HepG2 (cell line): ENCODE measurements around the gene AGPAT2. TPM values are rescaled to one million over a fixed set of nuclear protein-coding genes. Genes with fewer than 3 reads are reported as not detected.
A peak's percentile ranks its signal among the peaks of the same experiment; 100 is the strongest.

ENCODE experiments used
- CBX5 ChIP-seq: sonication (generic); formaldehyde crosslinking; IDR thresholded peaks from 2 replicates; pipeline ENCODE4 v1.4.0; 2020; ENCODE audit warnings: missing genetic modification reagents, borderline replicate concordance
- FUBP1 ChIP-seq: sonication (generic); formaldehyde crosslinking; IDR thresholded peaks from 2 replicates; pipeline ENCODE4 v1.5.1; 2020; ENCODE audit warnings: missing genetic modification reagents, mild to moderate bottlenecking, borderline replicate concordance
- KDM2A ChIP-seq: sonication (generic); formaldehyde crosslinking; IDR thresholded peaks from 2 replicates; pipeline ENCODE4 v1.4.0; 2020; ENCODE audit warnings: low read depth, missing genetic modification reagents, borderline replicate concordance
- KLF16 ChIP-seq, 2 experiments: sonication (generic) in 1 of 2; formaldehyde crosslinking in 1 of 2; IDR thresholded peaks; 2 replicates each; pipeline versions ENCODE4 v1.6.1 to v1.8.0; 2016 to 2023; ENCODE audit warnings: missing genetic modification reagents in 2 of 2, missing compliant biosample characterization in 1 of 2
- LCORL ChIP-seq, 2 experiments: fragments of 450-650 bp in 1 of 2; sonication (generic) in 1 of 2; formaldehyde crosslinking in 1 of 2; IDR thresholded peaks; 2 replicates each; pipeline versions ENCODE4 v1.5.0 to v1.6.1; 2017 to 2020; ENCODE audit warnings: antibody characterized with exemption in 1 of 2, missing genetic modification reagents in 1 of 2
- MAFF ChIP-seq: IDR thresholded peaks from 2 replicates; pipeline ENCODE4 v1.6.1; 2011; ENCODE audit warnings: low read depth, low read length, improper control_type of control experiment
- MTA1 ChIP-seq: sonication (generic); formaldehyde crosslinking; IDR thresholded peaks from 2 replicates; pipeline ENCODE4 v1.4.0; 2020; ENCODE audit warnings: missing genetic modification reagents, mild to moderate bottlenecking, borderline replicate concordance
- ONECUT2 ChIP-seq: sonication (generic); formaldehyde crosslinking; IDR thresholded peaks from 2 replicates; pipeline ENCODE4 v1.4.0; 2020; ENCODE audit warnings: missing genetic modification reagents
- PHF20 ChIP-seq: sonication (generic); formaldehyde crosslinking; IDR thresholded peaks from 2 replicates; pipeline ENCODE4 v1.5.0; 2020; ENCODE audit warnings: mild to moderate bottlenecking, missing genetic modification reagents
- SIX4 ChIP-seq: sonication (generic); formaldehyde crosslinking; IDR thresholded peaks from 2 replicates; pipeline ENCODE4 v1.4.0; 2020; ENCODE audit warnings: missing genetic modification reagents
- ZBTB21 ChIP-seq: sonication (generic); formaldehyde crosslinking; IDR thresholded peaks from 2 replicates; pipeline ENCODE4 v1.4.0; 2020; ENCODE audit warnings: missing genetic modification reagents
- ZC3H4 ChIP-seq: sonication (generic); formaldehyde crosslinking; IDR thresholded peaks from 2 replicates; pipeline ENCODE4 v1.4.0; 2020; ENCODE audit warnings: missing genetic modification reagents, borderline replicate concordance
- ZKSCAN8 ChIP-seq: IDR thresholded peaks from 2 replicates; pipeline ENCODE4 v1.6.1; 2016; ENCODE audit warnings: borderline replicate concordance, missing genetic modification reagents, missing compliant biosample characterization
- ZNF232 ChIP-seq: sonication (generic); formaldehyde crosslinking; IDR thresholded peaks from 2 replicates; pipeline ENCODE4 v1.4.0; 2020; ENCODE audit warnings: missing genetic modification reagents, borderline replicate concordance
- ZNF30 ChIP-seq: sonication (generic); formaldehyde crosslinking; IDR thresholded peaks from 2 replicates; pipeline ENCODE4 v1.5.0; 2020; ENCODE audit warnings: mild to moderate bottlenecking, missing genetic modification reagents
- ZNF513 ChIP-seq: sonication (generic); formaldehyde crosslinking; conservative IDR thresholded peaks from 2 replicates; pipeline ENCODE4 v1.5.0; 2020; ENCODE audit warnings: missing genetic modification reagents
- ZNF558 ChIP-seq: sonication (generic); formaldehyde crosslinking; IDR thresholded peaks from 2 replicates; pipeline ENCODE4 v1.9.0; 2022; ENCODE audit warnings: mild to moderate bottlenecking, missing genetic modification reagents, borderline replicate concordance
- ZNF646 ChIP-seq: sonication (generic); formaldehyde crosslinking; IDR thresholded peaks from 2 replicates; pipeline ENCODE4 v1.9.0; 2021; ENCODE audit warnings: mild to moderate bottlenecking, missing genetic modification reagents
- ZNF678 ChIP-seq: sonication (generic); formaldehyde crosslinking; IDR thresholded peaks from 2 replicates; pipeline ENCODE4 v1.4.0; 2020; ENCODE audit warnings: mild to moderate bottlenecking, missing genetic modification reagents
- polyA plus RNA-seq, 8 experiments: library from polyadenylated mRNA; depleted of rRNA in 3 of 8; stranded (reverse) in 7 of 8; unstranded in 1 of 8; fragments of >200 nt; fragmentation: Illumina TruSeq in 4 of 8; extraction: Trizol in 4 of 8; gene quantifications; 2 replicates each; pipeline versions ENCODE4 v1.2.1 to v1.2.3, GENCODE V29; 2011 to 2016; ENCODE audit warnings: low read depth in 4 of 8, missing spikeins in 1 of 8, mixed read lengths in 1 of 8; ENCODE audit not compliant: insufficient read depth in 1 of 8
- total RNA-seq, 5 experiments: library from RNA; depleted of rRNA; stranded (reverse); fragments of >200 nt; fragmentation: Illumina TruSeq; extraction: Trizol; gene quantifications; 2 replicates each; pipeline ENCODE4 v1.2.3, GENCODE V29; 2016; ENCODE audit warnings: low read depth in 1 of 5

AGPAT2 gene
- total and polyA plus RNA-seq, 2 of the 13 experiments (the other 11 are each of a cell fraction or from before 2014, with no cell fraction given) = 3.9 to 25.8 TPM

- no peak for TF ChIP-seq ZNF646
- TF ChIP-seq MTA1 (CRISPR knock-in tag) = no peak
- TF ChIP-seq SIX4 = no peak
- TF ChIP-seq ZNF558 (CRISPR knock-in tag) = 0 out of 2 replicates have a peak, but pooled peaks have one; percentile 51
- no peak for TF ChIP-seq LCORL (IDR thresholded peaks at IDR 0.05)
- TF ChIP-seq LCORL (CRISPR knock-in tag; IDR thresholded peaks at IDR 0.05) = no peak
- TF ChIP-seq ZNF678 (CRISPR knock-in tag) = 0 out of 2 replicates have a peak, but pooled peaks have one; percentile 9
- TF ChIP-seq CBX5 (CRISPR knock-in tag) = no peak
- TF ChIP-seq ZNF513 (CRISPR knock-in tag) = no peak
- TF ChIP-seq ZKSCAN8 (CRISPR knock-in tag) = no peak
- no peak for TF ChIP-seq ZNF232 (CRISPR knock-in tag)
- no peak for TF ChIP-seq ZC3H4 (CRISPR knock-in tag)
- no peak for TF ChIP-seq FUBP1 (CRISPR knock-in tag)
- no peak for TF ChIP-seq MAFF
- 0 out of 2 replicates have a peak, but pooled peaks have one; percentile 17 for TF ChIP-seq PHF20
- no peak for TF ChIP-seq ZBTB21 (CRISPR knock-in tag)
- no peak for TF ChIP-seq KDM2A (CRISPR knock-in tag)
- TF ChIP-seq ZNF30 (CRISPR knock-in tag) = no peak
- TF ChIP-seq KLF16 (CRISPR knock-in tag; IDR thresholded peaks at IDR 0.05) = no peak
- TF ChIP-seq ONECUT2 (CRISPR knock-in tag) = no peak
Measured at GRCh38 chr9:136645352-136645902, 41.8 kb downstream of the AGPAT2 start (continued).
